Uterus (tissue), 2 donors: Measurements from ENCODE around the gene APOB.

Experiments used
- CTCF ChIP-seq, 4 experiments: fragments of 200-600 bp in 2 of 4; fragments of 450-650 bp in 2 of 4; sonication (generic) in 2 of 4; IDR thresholded peaks; one replicate each; pipeline ENCODE4 v1.5.1; 2016 to 2019; ENCODE audit warnings: antibody characterized with exemption in 4 of 4, mild to moderate bottlenecking in 2 of 4, moderate library complexity in 1 of 4
- POLR2A ChIP-seq, 2 donors: fragments of 450-650 bp; IDR thresholded peaks; one replicate each; pipeline ENCODE4 v1.6.1; 2016; ENCODE audit warnings: antibody characterized with exemption in 2 of 2, mild to moderate bottlenecking in 1 of 2, moderate library complexity in 1 of 2

DNA sequence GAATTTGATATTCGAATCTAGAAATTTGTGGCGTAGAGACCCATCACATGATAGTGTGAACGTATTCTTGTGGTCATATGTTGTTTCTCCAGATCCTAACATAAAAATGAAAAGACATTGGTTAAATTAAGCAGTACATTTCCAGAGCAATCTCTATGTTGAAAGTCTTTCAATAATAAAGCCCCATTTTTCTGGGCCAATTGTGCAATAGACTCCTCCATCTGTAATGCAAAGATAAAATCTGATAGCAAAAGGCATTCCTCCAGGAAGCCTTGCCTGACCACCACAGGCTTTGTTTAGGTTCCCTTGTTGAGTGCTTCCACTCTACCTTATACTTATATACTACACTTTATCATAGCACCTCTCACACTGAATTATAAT is 31.3 kb downstream of the APOB start:
- TF ChIP-seq CTCF (IDR thresholded peaks at IDR 0.05) (no peak), POLR2A (IDR thresholded peaks at IDR 0.05) (no peak)
